NCI-H146 treated with DMSO at 0.1 percent for 48 hours (cell line): ENCODE measurements around the gene PNLIPRP2.

Experiments
- DNase-seq: peaks from one replicate; lab custom pipeline; 2025; ENCODE audit not compliant: unreplicated experiment; lab: John Stamatoyannopoulos, UW

The PNLIPRP2 gene

GRCh38 chr10:116679351-116679750, 58.6 kb downstream of the PNLIPRP2 start:
- DNase-seq = no peak

GRCh38 chr10:116683166-116683565, 62.4 kb downstream of the PNLIPRP2 start:
- DNase-seq = no peak

- DNase-seq = no peak
Observed at GRCh38 chr10:116683821-116684220, 63.1 kb downstream of the PNLIPRP2 start.

GRCh38 chr10:116684781-116685180, 64.0 kb downstream of the PNLIPRP2 start:
- DNase-seq = no peak

- no peak for DNase-seq
Observed at GRCh38 chr10:116685807-116686206, 65.1 kb downstream of the PNLIPRP2 start.

- no peak for DNase-seq
Observed at GRCh38 chr10:116686632-116687031, 65.9 kb downstream of the PNLIPRP2 start.

- no peak for DNase-seq
Observed at GRCh38 chr10:116687633-116688032, 66.9 kb downstream of the PNLIPRP2 start.

- no peak for DNase-seq
Observed at GRCh38 chr10:116688241-116688711, 67.5 kb downstream of the PNLIPRP2 start.

- no peak for DNase-seq
Observed at GRCh38 chr10:116688741-116689495, 68.2 kb downstream of the PNLIPRP2 start.

- DNase-seq = no peak
Observed at GRCh38 chr10:116689744-116690143, 69.0 kb downstream of the PNLIPRP2 start.

- DNase-seq = no peak
Observed at GRCh38 chr10:116690356-116691322, 69.9 kb downstream of the PNLIPRP2 start.

- DNase-seq = no peak
Observed at GRCh38 chr10:116691635-116692034, 70.9 kb downstream of the PNLIPRP2 start.

GRCh38 chr10:116692225-116692624, 71.5 kb downstream of the PNLIPRP2 start:
- no peak for DNase-seq

- no peak for DNase-seq
Observed at GRCh38 chr10:116694243-116694926, 73.6 kb downstream of the PNLIPRP2 start.
